Epithelial cell of esophagus (primary cell): ENCODE results near the gene PAQR6.

Experiments used
- DNase-seq: peaks from one replicate; pipeline ENCODE4 v3.0.0; 2010; ENCODE audit warnings: low read depth
- H3K4me3 ChIP-seq: 2 replicates; pipeline ENCODE4 v1.5.1; 2011; ENCODE audit warnings: mild to moderate bottlenecking, low read length, control low read depth
- CTCF ChIP-seq: IDR thresholded peaks from 2 replicates; pipeline ENCODE4 v1.5.1; 2011; ENCODE audit warnings: low read depth, mild to moderate bottlenecking, low read length, control low read depth, inconsistent platforms; ENCODE audit not compliant: insufficient read depth; ENCODE audit errors: missing control alignments

The PAQR6 gene

GRCh38 chr1:156244712-156245111, 3.1 kb downstream of the PAQR6 start:
- no peak overlapping the region for H3K4me3 ChIP-seq
- DNase-seq, result no peak
- TF ChIP-seq CTCF, result no peak

GRCh38 chr1:156244126-156244525, 3.7 kb downstream of the PAQR6 start:
- TF ChIP-seq CTCF, result no peak
- H3K4me3 ChIP-seq, result no peak overlapping the region
- DNase-seq, result no peak

GRCh38 chr1:156242738-156243137, 5.1 kb downstream of the PAQR6 start:
- no peak for DNase-seq
- TF ChIP-seq CTCF, result no peak
- H3K4me3 ChIP-seq, result no peak overlapping the region

GRCh38 chr1:156241926-156242325, 5.9 kb downstream of the PAQR6 start, which contains the start of gene BGLAP:
Gene BGLAP (plus strand): TSS chr1:156242184. CDS start chr1:156242232, 48 bp downstream.
- no peak for DNase-seq
- TF ChIP-seq CTCF, result no peak
- no peak within 1 kb of the TSS for H3K4me3 ChIP-seq

GRCh38 chr1:156241311-156241811, 6.5 kb downstream of the PAQR6 start:
- peak; percentile 62 for DNase-seq
- TF ChIP-seq CTCF, result no peak
- no peak overlapping the region for H3K4me3 ChIP-seq

- no peak overlapping the region for H3K4me3 ChIP-seq
- no peak for TF ChIP-seq CTCF
- DNase-seq, result no peak
Measured at GRCh38 chr1:156238248-156238647, 9.6 kb downstream of the PAQR6 start.

- DNase-seq, result no peak
- no peak for TF ChIP-seq CTCF
- no peak overlapping the region for H3K4me3 ChIP-seq
Measured at GRCh38 chr1:156236164-156236563, 11.7 kb downstream of the PAQR6 start.
